Osteocyte (in vitro differentiated cells): Measurements from ENCODE around the gene NNT. TPM values are rescaled to one million over a fixed set of nuclear protein-coding genes. Genes with fewer than 3 reads are reported as not detected.
A peak's percentile ranks its signal among the peaks of the same experiment; 100 is the strongest.
"Not testable (repeated sequence)": the region's sequence is repeated elsewhere in the genome, so short reads cannot be mapped to it uniquely, and the experiment has no call there.

ENCODE experiments used
- DNase-seq: peaks from one replicate; pipeline ENCODE4 v3.0.0; 2021; ENCODE audit warnings: mixed read lengths; ENCODE audit not compliant: unreplicated experiment; ENCODE audit errors: extremely low spot score
- H3K27ac Mint-ChIP-seq: one replicate; pipeline ENCODE4 v1.8.0; 2021; ENCODE audit warnings: mild to moderate bottlenecking, mixed read lengths; ENCODE audit not compliant: unreplicated experiment
- H3K27me3 Mint-ChIP-seq: one replicate; pipeline ENCODE4 v1.8.0; 2021; ENCODE audit warnings: mixed read lengths; ENCODE audit not compliant: unreplicated experiment
- H3K36me3 Mint-ChIP-seq: one replicate; pipeline ENCODE4 v1.8.0; 2021; ENCODE audit warnings: mixed read lengths; ENCODE audit not compliant: unreplicated experiment
- H3K4me1 Mint-ChIP-seq: one replicate; pipeline ENCODE4 v1.8.0; 2021; ENCODE audit warnings: mixed read lengths; ENCODE audit not compliant: unreplicated experiment
- H3K4me3 Mint-ChIP-seq: one replicate; pipeline ENCODE4 v1.8.0; 2021; ENCODE audit warnings: mild to moderate bottlenecking, moderate library complexity, mixed read lengths; ENCODE audit not compliant: unreplicated experiment
- H3K9me3 Mint-ChIP-seq: one replicate; pipeline ENCODE4 v1.8.0; 2021; ENCODE audit warnings: mixed read lengths; ENCODE audit not compliant: unreplicated experiment
- CTCF ChIP-seq: fragments of 200-600 bp; sonication (generic); IDR thresholded peaks from 2 replicates; pipeline ENCODE4 v1.5.0; 2021; ENCODE audit warnings: antibody characterized with exemption, mild to moderate bottlenecking, moderate library complexity
- long read RNA-seq: library from polyadenylated mRNA; unstranded; transcript quantifications from one replicate; pipeline ENCODE4 v2.0.0, GENCODE V29; 2021
- total RNA-seq: library from RNA; stranded (reverse); gene quantifications from 2 replicates; pipeline ENCODE4 v1.2.1, GENCODE V29; 2021

Gene NNT
- total RNA-seq = 107 and 108 TPM in 2 replicates
- long read RNA-seq, full-length matches to known transcripts = 257 of 412 reads
- long read RNA-seq, partial matches to known transcripts = 104 of 412 reads
- long read RNA-seq, other reads (novel, unspliced or antisense) = 51 of 412 reads

- DNase-seq = peak; percentile 89
- no peaks in the 10 kb centered on the region for H3K27me3 Mint-ChIP-seq
- H3K36me3 Mint-ChIP-seq = peaks cover 11% of the 10 kb centered on the region
- H3K27ac Mint-ChIP-seq = peak within 1 kb of the TSS; percentile 92
- no peak for TF ChIP-seq CTCF
- peaks cover 31% of the 10 kb centered on the region for H3K4me1 Mint-ChIP-seq
- H3K9me3 Mint-ChIP-seq = no peaks in the 10 kb centered on the region
- peak within 1 kb of the TSS; percentile 93 for H3K4me3 Mint-ChIP-seq
Observed at GRCh38 chr5:43602461-43603343, at the start of gene NNT. Gene NNT (plus strand): TSS chr5:43603180. CDS start chr5:43609196, 6,016 bp downstream.

GRCh38 chr5:43553381-43553780 lies 49.6 kb upstream of the NNT start:
- no peak for TF ChIP-seq CTCF
- no peak overlapping the region for H3K27ac Mint-ChIP-seq
- peaks cover 9% of the 10 kb centered on the region for H3K36me3 Mint-ChIP-seq
- no peaks in the 10 kb centered on the region for H3K27me3 Mint-ChIP-seq
- no peak for DNase-seq
- no peak overlapping the region for H3K4me3 Mint-ChIP-seq
- peaks cover 5% of the 10 kb centered on the region for H3K4me1 Mint-ChIP-seq
- no peaks in the 10 kb centered on the region for H3K9me3 Mint-ChIP-seq

GRCh38 chr5:43554497-43554896 lies 48.5 kb upstream of the NNT start:
- no peak overlapping the region for H3K27ac Mint-ChIP-seq
- peaks cover 4% of the 10 kb centered on the region for H3K36me3 Mint-ChIP-seq
- H3K4me1 Mint-ChIP-seq = peaks cover 5% of the 10 kb centered on the region
- H3K4me3 Mint-ChIP-seq = no peak overlapping the region
- DNase-seq = no peak
- TF ChIP-seq CTCF = no peak
- H3K9me3 Mint-ChIP-seq = no peaks in the 10 kb centered on the region
- H3K27me3 Mint-ChIP-seq = no peaks in the 10 kb centered on the region

- H3K27me3 Mint-ChIP-seq = no peaks in the 10 kb centered on the region
- H3K4me3 Mint-ChIP-seq = no peak overlapping the region
- peak overlapping the region; percentile 95 for H3K27ac Mint-ChIP-seq
- no peak for TF ChIP-seq CTCF
- DNase-seq = peak; percentile 86
- peaks cover under 1% of the 10 kb centered on the region for H3K36me3 Mint-ChIP-seq
- peaks cover 14% of the 10 kb centered on the region for H3K4me1 Mint-ChIP-seq
- H3K9me3 Mint-ChIP-seq = no peaks in the 10 kb centered on the region
Observed at GRCh38 chr5:43555895-43556606, 46.9 kb upstream of the NNT start.

- H3K4me3 Mint-ChIP-seq = peak overlapping the region; percentile 76
- not testable (repeated sequence) for H3K27ac Mint-ChIP-seq, H3K27me3 Mint-ChIP-seq, DNase-seq, H3K36me3 Mint-ChIP-seq, H3K9me3 Mint-ChIP-seq
- H3K4me1 Mint-ChIP-seq = peaks cover 18% of the 10 kb centered on the region
Observed at GRCh38 chr5:43556607-43556856, 46.4 kb upstream of the NNT start.
